ENCODE results near the gene FAM241B. TPM values are rescaled to one million over a fixed set of nuclear protein-coding genes. Genes with fewer than 3 reads are reported as not detected.

Gene FAM241B
- polyA plus RNA-seq, 1 of the 3 experiments (the other 2 are of a cell fraction), result 16.0 TPM

DNA sequence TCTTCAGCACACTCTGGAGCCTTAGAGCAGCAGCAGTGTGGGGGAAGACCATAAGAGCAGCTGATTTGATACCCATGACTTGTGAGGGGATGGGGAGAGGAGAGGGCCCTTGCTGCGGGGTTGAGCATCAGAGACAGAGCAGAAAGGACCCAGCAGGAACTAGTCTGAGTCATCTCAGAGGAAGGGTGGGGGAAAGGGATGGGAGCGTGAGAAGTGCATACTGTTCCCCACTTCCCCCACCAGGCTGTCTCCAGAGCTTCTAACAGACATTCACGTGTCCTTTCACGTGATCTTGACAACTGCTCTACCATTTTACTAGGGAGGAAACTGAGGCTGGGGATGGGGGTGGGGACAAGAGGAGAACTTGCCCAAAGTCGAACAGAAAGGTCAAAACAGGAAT is 38.7 kb downstream of the FAM241B start:
- no peaks in the 10 kb centered on the region; a peak in 1 of 4 replicates for H3K4me1 ChIP-seq (ENCODE audit: control insufficient read depth in 1 of 2, insufficient read depth in 2 of 2, low read depth in 1 of 2, low read length in 1 of 2)
- TF ChIP-seq, protein P1, sequence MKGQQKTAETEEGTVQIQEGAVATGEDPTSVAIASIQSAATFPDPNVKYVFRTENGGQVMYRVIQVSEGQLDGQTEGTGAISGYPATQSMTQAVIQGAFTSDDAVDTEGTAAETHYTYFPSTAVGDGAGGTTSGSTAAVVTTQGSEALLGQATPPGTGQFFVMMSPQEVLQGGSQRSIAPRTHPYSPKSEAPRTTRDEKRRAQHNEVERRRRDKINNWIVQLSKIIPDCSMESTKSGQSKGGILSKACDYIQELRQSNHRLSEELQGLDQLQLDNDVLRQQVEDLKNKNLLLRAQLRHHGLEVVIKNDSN (IDR thresholded peaks at IDR 0.05; ENCODE audit: borderline replicate concordance, low read depth), result no peak
- TF ChIP-seq, protein P2, sequence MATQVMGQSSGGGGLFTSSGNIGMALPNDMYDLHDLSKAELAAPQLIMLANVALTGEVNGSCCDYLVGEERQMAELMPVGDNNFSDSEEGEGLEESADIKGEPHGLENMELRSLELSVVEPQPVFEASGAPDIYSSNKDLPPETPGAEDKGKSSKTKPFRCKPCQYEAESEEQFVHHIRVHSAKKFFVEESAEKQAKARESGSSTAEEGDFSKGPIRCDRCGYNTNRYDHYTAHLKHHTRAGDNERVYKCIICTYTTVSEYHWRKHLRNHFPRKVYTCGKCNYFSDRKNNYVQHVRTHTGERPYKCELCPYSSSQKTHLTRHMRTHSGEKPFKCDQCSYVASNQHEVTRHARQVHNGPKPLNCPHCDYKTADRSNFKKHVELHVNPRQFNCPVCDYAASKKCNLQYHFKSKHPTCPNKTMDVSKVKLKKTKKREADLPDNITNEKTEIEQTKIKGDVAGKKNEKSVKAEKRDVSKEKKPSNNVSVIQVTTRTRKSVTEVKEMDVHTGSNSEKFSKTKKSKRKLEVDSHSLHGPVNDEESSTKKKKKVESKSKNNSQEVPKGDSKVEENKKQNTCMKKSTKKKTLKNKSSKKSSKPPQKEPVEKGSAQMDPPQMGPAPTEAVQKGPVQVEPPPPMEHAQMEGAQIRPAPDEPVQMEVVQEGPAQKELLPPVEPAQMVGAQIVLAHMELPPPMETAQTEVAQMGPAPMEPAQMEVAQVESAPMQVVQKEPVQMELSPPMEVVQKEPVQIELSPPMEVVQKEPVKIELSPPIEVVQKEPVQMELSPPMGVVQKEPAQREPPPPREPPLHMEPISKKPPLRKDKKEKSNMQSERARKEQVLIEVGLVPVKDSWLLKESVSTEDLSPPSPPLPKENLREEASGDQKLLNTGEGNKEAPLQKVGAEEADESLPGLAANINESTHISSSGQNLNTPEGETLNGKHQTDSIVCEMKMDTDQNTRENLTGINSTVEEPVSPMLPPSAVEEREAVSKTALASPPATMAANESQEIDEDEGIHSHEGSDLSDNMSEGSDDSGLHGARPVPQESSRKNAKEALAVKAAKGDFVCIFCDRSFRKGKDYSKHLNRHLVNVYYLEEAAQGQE (IDR thresholded peaks at IDR 0.05; ENCODE audit: low read depth, low read length), result no peak
- no peak for TF ChIP-seq RCOR1 (IDR thresholded peaks at IDR 0.05; ENCODE audit: low read length)
- TF ChIP-seq, protein P3, sequence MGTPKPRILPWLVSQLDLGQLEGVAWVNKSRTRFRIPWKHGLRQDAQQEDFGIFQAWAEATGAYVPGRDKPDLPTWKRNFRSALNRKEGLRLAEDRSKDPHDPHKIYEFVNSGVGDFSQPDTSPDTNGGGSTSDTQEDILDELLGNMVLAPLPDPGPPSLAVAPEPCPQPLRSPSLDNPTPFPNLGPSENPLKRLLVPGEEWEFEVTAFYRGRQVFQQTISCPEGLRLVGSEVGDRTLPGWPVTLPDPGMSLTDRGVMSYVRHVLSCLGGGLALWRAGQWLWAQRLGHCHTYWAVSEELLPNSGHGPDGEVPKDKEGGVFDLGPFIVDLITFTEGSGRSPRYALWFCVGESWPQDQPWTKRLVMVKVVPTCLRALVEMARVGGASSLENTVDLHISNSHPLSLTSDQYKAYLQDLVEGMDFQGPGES (IDR thresholded peaks at IDR 0.05; ENCODE audit: low read depth, low read length), result no peak
- H2AFZ ChIP-seq (ENCODE audit: low read depth), result no peak overlapping the region
- H3K4me2 ChIP-seq, result no peak overlapping the region
- WGBS (ENCODE audit: low lambda C conversion rate), result 46% methylated on average over 5 of the region's 5 CpGs
- no peak overlapping the region for H3K4me3 ChIP-seq (ENCODE audit: low read depth in 2 of 2, low read length in 1 of 2)
- DNase-seq, result no peak
- CTCF ChIA-PET, result interaction anchor here (0.8 to 1.2 kb wide), 4 partner anchors 13 to 48 kb away, joined by 3 to 5 read pairs (median 4); no protein-coding TSS in a partner anchor
- H3K36me3 ChIP-seq (replicated peaks in 1 of 2; ENCODE audit: control insufficient read depth in 1 of 2, insufficient read depth in 2 of 2, low read length in 1 of 2), result no peaks in the 10 kb centered on the region
- POLR2A ChIA-PET, result no interaction called here
- H3K79me2 ChIP-seq (ENCODE audit: insufficient read depth), result no peaks in the 10 kb centered on the region
- H3K27me3 ChIP-seq (ENCODE audit: insufficient read depth), result peaks cover 30% of the 10 kb centered on the region
- no peak overlapping the region for H3K27ac ChIP-seq (ENCODE audit: low read depth in 2 of 2, low read length in 1 of 2)
- H3K9me2 ChIP-seq, result no peaks in the 10 kb centered on the region
- no peak overlapping the region for H3K9ac ChIP-seq
- no peaks in the 10 kb centered on the region for H3F3A ChIP-seq (replicated peaks; ENCODE audit: insufficient read depth)
- H4K20me1 ChIP-seq (ENCODE audit: insufficient read depth), result no peaks in the 10 kb centered on the region
- no peaks in the 10 kb centered on the region for H3K9me3 ChIP-seq

DNA sequence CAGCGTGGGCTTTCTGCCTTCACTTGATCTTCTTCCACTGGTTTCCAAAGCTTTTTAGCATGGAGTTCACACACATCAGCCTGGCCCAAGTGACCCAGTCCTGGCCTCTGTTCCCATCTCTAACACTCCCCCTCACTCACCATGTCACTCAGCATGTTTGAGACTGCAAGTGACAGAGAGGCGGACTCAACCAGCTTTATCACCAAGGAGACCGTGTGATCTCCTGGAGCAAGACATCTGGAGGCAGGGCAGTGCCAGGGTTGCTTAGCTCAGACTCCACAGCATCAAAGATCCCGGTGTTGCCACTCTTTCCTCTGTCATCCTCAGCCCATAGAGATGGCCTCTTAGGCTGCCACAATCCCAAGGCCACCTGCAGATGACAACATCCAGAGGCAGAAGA is 39.4 kb downstream of the FAM241B start:
- no peak for DNase-seq
- no peaks in the 10 kb centered on the region; a peak in 1 of 4 replicates for H3K4me1 ChIP-seq (ENCODE audit: control insufficient read depth in 1 of 2, insufficient read depth in 2 of 2, low read depth in 1 of 2, low read length in 1 of 2)
- peaks cover 30% of the 10 kb centered on the region for H3K27me3 ChIP-seq (ENCODE audit: insufficient read depth)
- 43% methylated on average over 4 of the region's 4 CpGs for WGBS (ENCODE audit: low lambda C conversion rate)
- no peaks in the 10 kb centered on the region for H4K20me1 ChIP-seq (ENCODE audit: insufficient read depth)
- H3K36me3 ChIP-seq (replicated peaks in 1 of 2; ENCODE audit: control insufficient read depth in 1 of 2, insufficient read depth in 2 of 2, low read length in 1 of 2), result no peaks in the 10 kb centered on the region
- H3K4me3 ChIP-seq (ENCODE audit: low read depth in 2 of 2, low read length in 1 of 2), result no peak overlapping the region
- H3K9me3 ChIP-seq, result no peaks in the 10 kb centered on the region
- H3K4me2 ChIP-seq, result no peak overlapping the region
- H3F3A ChIP-seq (replicated peaks; ENCODE audit: insufficient read depth), result no peaks in the 10 kb centered on the region
- POLR2A ChIA-PET, result no interaction called here
- H3K9ac ChIP-seq, result no peak overlapping the region
- no peak overlapping the region for H2AFZ ChIP-seq (ENCODE audit: low read depth)
- CTCF ChIA-PET, result interaction anchor here (0.8 to 1.2 kb wide), 4 partner anchors 14 to 47 kb away, joined by 3 to 5 read pairs (median 4); no protein-coding TSS in a partner anchor
- H3K27ac ChIP-seq (ENCODE audit: low read depth in 2 of 2, low read length in 1 of 2), result no peak overlapping the region
- H3K9me2 ChIP-seq, result no peaks in the 10 kb centered on the region
- H3K79me2 ChIP-seq (ENCODE audit: insufficient read depth), result no peaks in the 10 kb centered on the region
- TF ChIP-seq, protein P4, sequence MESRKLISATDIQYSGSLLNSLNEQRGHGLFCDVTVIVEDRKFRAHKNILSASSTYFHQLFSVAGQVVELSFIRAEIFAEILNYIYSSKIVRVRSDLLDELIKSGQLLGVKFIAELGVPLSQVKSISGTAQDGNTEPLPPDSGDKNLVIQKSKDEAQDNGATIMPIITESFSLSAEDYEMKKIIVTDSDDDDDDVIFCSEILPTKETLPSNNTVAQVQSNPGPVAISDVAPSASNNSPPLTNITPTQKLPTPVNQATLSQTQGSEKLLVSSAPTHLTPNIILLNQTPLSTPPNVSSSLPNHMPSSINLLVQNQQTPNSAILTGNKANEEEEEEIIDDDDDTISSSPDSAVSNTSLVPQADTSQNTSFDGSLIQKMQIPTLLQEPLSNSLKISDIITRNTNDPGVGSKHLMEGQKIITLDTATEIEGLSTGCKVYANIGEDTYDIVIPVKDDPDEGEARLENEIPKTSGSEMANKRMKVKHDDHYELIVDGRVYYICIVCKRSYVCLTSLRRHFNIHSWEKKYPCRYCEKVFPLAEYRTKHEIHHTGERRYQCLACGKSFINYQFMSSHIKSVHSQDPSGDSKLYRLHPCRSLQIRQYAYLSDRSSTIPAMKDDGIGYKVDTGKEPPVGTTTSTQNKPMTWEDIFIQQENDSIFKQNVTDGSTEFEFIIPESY (IDR thresholded peaks at IDR 0.05; ENCODE audit: borderline replicate concordance, low read depth), result no peak
- TF ChIP-seq, protein P5, sequence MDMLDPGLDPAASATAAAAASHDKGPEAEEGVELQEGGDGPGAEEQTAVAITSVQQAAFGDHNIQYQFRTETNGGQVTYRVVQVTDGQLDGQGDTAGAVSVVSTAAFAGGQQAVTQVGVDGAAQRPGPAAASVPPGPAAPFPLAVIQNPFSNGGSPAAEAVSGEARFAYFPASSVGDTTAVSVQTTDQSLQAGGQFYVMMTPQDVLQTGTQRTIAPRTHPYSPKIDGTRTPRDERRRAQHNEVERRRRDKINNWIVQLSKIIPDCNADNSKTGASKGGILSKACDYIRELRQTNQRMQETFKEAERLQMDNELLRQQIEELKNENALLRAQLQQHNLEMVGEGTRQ (IDR thresholded peaks at IDR 0.05; ENCODE audit: borderline replicate concordance, low read depth, low read length), result no peak
- TF ChIP-seq, protein P2 (IDR thresholded peaks at IDR 0.05; ENCODE audit: low read depth, low read length), result no peak
- TF ChIP-seq, protein P6, sequence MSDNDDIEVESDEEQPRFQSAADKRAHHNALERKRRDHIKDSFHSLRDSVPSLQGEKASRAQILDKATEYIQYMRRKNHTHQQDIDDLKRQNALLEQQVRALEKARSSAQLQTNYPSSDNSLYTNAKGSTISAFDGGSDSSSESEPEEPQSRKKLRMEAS (IDR thresholded peaks at IDR 0.05; ENCODE audit: low read depth), result no peak
- TF ChIP-seq TAF1 (IDR thresholded peaks at IDR 0.05; ENCODE audit: borderline replicate concordance, low read depth, low read length), result no peak
- no peak for TF ChIP-seq RAD21 (IDR thresholded peaks at IDR 0.05; ENCODE audit: low read length)
- no peak for TF ChIP-seq MEF2A (IDR thresholded peaks at IDR 0.05; ENCODE audit: borderline replicate concordance, low read depth)
- TF ChIP-seq EZH2phosphoT487 (IDR thresholded peaks at IDR 0.05; ENCODE audit: borderline replicate concordance, low read depth), result no peak

Data from SK-N-SH (cell line).